ENCODE measurements around the gene LEFTY2. TPM values are rescaled to one million over a fixed set of nuclear protein-coding genes. Genes with fewer than 3 reads are reported as not detected.
"Not testable (repeated sequence)": the region's sequence is repeated elsewhere in the genome, so short reads cannot be mapped to it uniquely, and the experiment has no call there.

The LEFTY2 gene
- total and polyA plus RNA-seq, 9 donors: 2.1 to 6.6 (median 3.9) TPM

DNA sequence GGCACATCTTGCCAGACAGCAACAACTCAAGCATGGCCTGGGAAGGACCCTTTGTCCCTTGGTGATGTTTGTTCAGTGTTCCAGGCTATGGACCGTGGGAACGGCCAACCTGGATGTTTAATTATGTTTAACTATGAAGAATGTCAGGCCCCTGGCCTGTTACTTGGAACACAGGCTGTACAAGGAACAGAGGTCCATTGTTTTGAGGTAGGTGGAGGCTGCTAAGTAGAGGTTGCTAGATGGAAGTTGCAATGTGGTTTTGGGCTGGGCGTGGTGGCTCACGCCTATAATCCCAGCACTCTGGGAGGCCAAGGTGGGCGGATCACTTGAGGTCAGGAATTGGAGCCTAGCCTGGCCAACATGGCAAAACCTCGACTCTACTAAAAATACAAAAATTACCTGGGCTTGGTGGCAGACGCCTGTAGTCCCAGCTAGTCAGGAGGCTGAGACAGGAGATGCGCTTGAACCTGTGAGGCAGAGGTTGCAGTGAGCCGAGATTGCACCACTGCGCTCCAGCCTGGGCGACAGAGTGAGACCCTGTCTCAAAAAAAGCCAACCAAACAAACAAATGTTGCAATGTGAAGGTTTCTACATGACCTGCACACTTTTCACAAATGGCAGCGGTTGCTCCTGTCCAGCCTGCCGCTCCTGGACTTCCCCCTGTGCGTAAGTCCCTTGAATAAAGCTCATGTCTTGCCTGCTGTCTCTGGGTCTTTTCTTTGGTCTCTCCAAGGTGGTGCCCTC, 49.6 kb downstream of the LEFTY2 start:
- no peak overlapping the region for H3K27ac ChIP-seq (ENCODE audit: low read length)
- 84% methylated on average over 13 of the region's 14 CpGs for WGBS (ENCODE audit: insufficient coverage)
- H3K36me3 ChIP-seq (ENCODE audit: control insufficient read depth, insufficient read depth, low read length): no peaks in the 10 kb centered on the region
- H3K9me3 ChIP-seq (replicated peaks; ENCODE audit: control insufficient read depth, low read depth, low read length): no peaks in the 10 kb centered on the region
- peaks cover 21% of the 10 kb centered on the region for H3K4me1 ChIP-seq (ENCODE audit: control insufficient read depth, insufficient read depth, low read length)
- H3K4me3 ChIP-seq (ENCODE audit: low read length): no peak overlapping the region
- DNase-seq: no peak
- no peaks in the 10 kb centered on the region for H3K27me3 ChIP-seq (ENCODE audit: control insufficient read depth, insufficient read depth, low read length)

DNA sequence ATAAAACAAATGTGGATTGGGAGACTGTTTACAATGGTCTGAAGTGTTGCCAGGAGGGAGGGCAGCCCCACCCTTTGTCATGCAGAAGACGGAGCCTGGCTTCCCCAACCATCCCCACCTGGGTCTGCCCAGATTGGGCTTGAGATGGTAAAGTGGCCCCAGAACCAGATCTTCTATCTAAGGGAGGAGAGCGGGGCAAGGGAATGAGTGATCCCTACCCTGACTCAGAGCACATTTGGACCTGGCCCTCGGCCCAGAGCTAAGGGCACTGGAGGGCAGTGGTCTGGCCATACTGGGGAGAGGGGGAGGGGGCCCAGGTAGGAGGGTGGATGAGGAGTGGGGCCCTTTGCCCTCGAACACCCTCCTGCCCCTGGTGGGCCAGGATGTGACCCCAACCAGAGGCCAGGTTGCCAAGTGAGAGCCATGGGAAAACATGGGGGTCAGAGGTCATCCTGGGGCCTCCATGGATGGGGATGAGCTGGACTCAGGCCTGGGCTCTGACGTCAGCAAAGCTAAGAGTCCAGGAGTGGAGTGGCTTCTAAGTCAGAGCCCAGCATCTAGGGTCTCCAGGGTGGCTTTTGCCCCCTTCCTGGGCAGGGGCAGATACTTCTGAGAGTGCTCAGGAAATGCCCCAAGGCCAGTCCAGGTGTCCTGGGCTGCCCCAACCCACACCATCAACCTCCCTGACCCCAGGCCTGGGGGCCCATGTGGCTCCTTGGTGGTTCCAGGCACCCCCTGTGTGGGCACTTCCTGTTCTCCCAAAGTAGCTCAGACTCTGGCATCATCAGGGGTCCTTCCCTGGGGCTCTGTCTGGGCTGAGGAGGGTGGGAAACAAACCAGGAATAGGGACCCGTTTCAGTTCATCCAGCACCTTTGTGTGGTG, 50.4 kb downstream of the LEFTY2 start:
- no peak overlapping the region for H3K27ac ChIP-seq (ENCODE audit: low read length)
- H3K9me3 ChIP-seq (replicated peaks; ENCODE audit: control insufficient read depth, low read depth, low read length): no peaks in the 10 kb centered on the region
- DNase-seq: no peak
- 50% methylated on average over 4 of the region's 6 CpGs for WGBS (ENCODE audit: insufficient coverage)
- peaks cover 21% of the 10 kb centered on the region for H3K4me1 ChIP-seq (ENCODE audit: control insufficient read depth, insufficient read depth, low read length)
- no peaks in the 10 kb centered on the region for H3K27me3 ChIP-seq (ENCODE audit: control insufficient read depth, insufficient read depth, low read length)
- no peaks in the 10 kb centered on the region for H3K36me3 ChIP-seq (ENCODE audit: control insufficient read depth, insufficient read depth, low read length)
- H3K4me3 ChIP-seq (ENCODE audit: low read length): no peak overlapping the region

DNA sequence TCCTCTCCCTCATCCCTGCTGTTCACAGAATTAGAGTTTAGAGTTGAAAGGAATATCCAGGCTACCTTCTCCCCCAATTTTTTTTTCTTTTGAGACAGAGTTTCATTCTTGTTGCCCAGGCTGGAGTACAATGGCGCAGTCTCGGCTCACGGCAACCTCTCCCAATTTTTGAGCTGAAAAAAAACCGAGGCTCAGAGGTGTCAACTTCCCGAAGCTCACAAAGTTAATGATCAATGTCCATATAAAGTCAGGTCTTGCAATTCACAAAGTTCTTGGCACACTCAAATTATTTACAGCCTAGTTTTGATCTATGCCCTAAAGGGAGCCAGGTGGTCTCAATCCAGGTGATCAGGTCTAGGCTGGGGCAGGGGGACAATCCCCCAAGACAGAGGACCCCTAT, 51.3 kb downstream of the LEFTY2 start:
- no peak overlapping the region for H3K27ac ChIP-seq (ENCODE audit: low read length)
- 69% methylated on average over 5 of the region's 5 CpGs for WGBS (ENCODE audit: insufficient coverage)
- H3K4me3 ChIP-seq (ENCODE audit: low read length): no peak overlapping the region
- no peaks in the 10 kb centered on the region for H3K36me3 ChIP-seq (ENCODE audit: control insufficient read depth, insufficient read depth, low read length)
- DNase-seq: no peak
- H3K9me3 ChIP-seq (replicated peaks; ENCODE audit: control insufficient read depth, low read depth, low read length): no peaks in the 10 kb centered on the region
- H3K4me1 ChIP-seq (ENCODE audit: control insufficient read depth, insufficient read depth, low read length): peaks cover 21% of the 10 kb centered on the region
- H3K27me3 ChIP-seq (ENCODE audit: control insufficient read depth, insufficient read depth, low read length): no peaks in the 10 kb centered on the region

DNA sequence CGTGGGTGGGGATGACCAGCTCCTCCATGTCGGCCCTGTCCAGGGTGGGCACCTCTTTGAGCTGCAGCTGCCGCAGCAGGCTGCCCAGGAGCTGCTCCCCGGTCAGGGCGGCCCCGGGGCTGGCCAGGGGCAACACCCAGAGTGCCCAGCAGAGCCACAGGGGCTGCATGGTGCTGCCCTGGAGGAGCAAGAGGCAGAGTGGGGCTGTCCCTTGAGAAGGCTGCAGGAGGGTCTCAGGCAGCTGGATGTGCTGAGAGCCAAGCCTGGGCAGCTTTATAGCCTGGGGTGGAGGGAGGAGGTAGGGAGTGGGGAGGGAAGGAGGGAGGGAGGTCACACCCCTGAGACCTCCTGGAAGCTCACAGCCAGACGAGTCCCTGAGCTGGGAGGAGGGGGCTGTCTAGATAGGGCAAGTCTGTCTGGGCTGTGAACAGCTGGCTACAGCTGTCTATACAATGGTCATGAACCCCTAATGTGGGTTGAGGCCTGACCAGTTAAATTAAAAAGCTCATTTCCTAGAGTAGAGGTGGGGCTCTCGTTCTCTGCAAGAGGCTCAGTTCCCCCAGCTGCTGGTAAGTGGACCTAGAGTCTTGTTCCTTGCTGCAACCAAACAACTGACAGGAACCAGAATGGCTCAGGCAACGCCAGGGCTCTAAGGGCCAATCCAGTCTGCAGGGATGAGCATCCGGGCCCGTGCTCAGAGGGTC, 52.0 kb downstream of the LEFTY2 start, which contains the start of gene LEFTY1:
TSS of gene LEFTY1 (minus strand) at position 249 of the 704 bp plus-strand sequence. CDS start at position 169, 80 bp downstream.
- H3K9me3 ChIP-seq (replicated peaks; ENCODE audit: control insufficient read depth, low read depth, low read length): no peaks in the 10 kb centered on the region
- no peak within 1 kb of the TSS for H3K27ac ChIP-seq (ENCODE audit: low read length)
- H3K36me3 ChIP-seq (ENCODE audit: control insufficient read depth, insufficient read depth, low read length): no peaks in the 10 kb centered on the region
- H3K4me3 ChIP-seq (ENCODE audit: low read length): no peak within 1 kb of the TSS
- no peaks in the 10 kb centered on the region for H3K27me3 ChIP-seq (ENCODE audit: control insufficient read depth, insufficient read depth, low read length)
- H3K4me1 ChIP-seq (ENCODE audit: control insufficient read depth, insufficient read depth, low read length): peaks cover 21% of the 10 kb centered on the region
- WGBS (ENCODE audit: insufficient coverage): 49% methylated on average over 10 of the region's 11 CpGs
- DNase-seq: peak; percentile 64

DNA sequence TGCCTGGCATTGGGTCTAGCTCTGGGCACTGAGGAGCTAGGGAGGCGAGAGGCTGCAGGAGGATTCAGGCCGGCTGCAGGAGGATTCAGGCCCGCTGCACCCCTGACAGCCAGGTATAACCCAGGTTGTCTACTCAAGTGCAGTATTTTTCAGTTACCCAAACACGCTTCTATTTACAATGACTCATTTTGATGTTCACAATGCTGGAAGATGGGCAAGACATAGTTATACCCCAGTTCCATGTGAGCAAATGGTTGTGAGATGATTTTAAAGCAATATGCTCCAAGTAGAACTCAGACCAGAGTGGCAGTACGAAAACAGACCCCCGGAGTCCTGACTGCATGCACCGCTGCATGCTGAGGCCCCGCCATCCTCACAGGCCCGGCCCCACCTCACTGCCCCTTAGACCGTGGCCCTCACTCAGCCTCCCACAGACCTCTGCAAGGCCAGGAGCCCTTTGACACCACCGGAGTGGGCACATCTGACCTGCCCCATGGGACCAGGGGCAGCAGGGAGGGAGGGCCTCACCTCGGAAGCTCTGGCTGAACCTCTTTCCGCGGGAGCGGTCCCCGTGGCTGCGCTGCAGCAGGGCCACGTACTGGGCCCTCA, 52.6 kb downstream of the LEFTY2 start:
- no peaks in the 10 kb centered on the region for H3K36me3 ChIP-seq (ENCODE audit: control insufficient read depth, insufficient read depth, low read length)
- 73% methylated on average over 16 of the region's 18 CpGs for WGBS (ENCODE audit: insufficient coverage)
- H3K27ac ChIP-seq (ENCODE audit: low read length): no peak overlapping the region
- no peaks in the 10 kb centered on the region for H3K9me3 ChIP-seq (replicated peaks; ENCODE audit: control insufficient read depth, low read depth, low read length)
- H3K4me3 ChIP-seq (ENCODE audit: low read length): no peak overlapping the region
- no peaks in the 10 kb centered on the region for H3K27me3 ChIP-seq (ENCODE audit: control insufficient read depth, insufficient read depth, low read length)
- no peak for DNase-seq
- H3K4me1 ChIP-seq (ENCODE audit: control insufficient read depth, insufficient read depth, low read length): peaks cover 21% of the 10 kb centered on the region

DNA sequence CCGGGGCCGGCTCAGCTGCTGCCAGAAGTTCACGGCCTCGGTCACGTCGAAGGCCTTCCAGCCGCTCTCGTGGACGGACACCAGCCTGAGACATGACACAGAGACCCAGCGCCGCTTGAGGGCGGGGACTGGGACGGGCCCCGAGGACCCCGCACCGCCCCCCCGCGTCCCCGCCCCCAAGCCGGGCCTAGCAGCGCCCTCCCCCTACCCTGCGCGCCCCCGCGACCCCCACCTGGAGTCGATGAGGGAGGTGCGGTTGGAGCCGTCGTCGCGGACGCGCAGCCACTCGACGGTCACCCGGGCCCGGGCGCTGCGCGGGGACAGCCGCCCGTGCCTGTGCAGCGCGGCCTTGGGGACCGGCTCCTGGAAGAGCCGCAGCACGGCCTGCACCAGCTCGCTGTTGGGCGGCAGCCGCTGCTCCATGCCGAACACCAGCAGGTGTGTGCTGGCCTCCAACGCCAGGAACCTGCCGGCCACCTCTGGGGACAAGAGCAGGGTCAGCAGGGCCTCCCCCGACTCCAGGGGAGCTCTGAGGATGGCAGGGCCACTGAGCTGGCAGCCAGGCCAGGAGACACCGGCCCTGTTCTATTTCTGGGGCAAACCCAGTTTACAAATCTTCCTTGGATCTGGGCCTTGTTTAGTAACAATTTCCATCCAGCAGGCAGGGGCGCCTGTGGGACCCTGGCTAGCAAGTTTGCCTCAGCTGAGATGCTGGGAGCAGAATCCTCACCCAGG, 53.3 kb downstream of the LEFTY2 start:
- peaks cover 25% of the 10 kb centered on the region for H3K4me1 ChIP-seq (ENCODE audit: control insufficient read depth, insufficient read depth, low read length)
- H3K27ac ChIP-seq (ENCODE audit: low read length); DNase-seq; H3K36me3 ChIP-seq (ENCODE audit: control insufficient read depth, insufficient read depth, low read length); H3K4me3 ChIP-seq (ENCODE audit: low read length); H3K27me3 ChIP-seq (ENCODE audit: control insufficient read depth, insufficient read depth, low read length); H3K9me3 ChIP-seq (replicated peaks; ENCODE audit: control insufficient read depth, low read depth, low read length): not testable (repeated sequence)
- 34% methylated on average over 6 of the region's 56 CpGs for WGBS (ENCODE audit: insufficient coverage)

DNA sequence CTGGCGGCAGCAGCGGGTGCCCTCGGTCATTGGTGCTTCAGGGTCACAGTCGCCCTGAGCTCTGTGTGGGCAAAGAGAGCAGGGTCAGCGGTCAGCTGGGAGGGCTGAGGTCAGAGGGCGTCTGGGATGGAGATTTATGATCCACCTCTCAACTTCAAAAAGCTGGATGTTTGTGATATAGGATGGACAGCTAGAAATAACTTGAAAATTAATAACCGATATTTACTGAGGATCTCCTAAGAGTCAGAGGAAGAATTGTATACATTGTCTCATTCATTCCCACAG, 54.0 kb downstream of the LEFTY2 start:
- Histone ChIP-seq H3K4me3 (ENCODE audit: low read length) (no peak overlapping the region), H3K27me3 (ENCODE audit: control insufficient read depth, insufficient read depth, low read length) (no peaks in the 10 kb centered on the region), H3K4me1 (ENCODE audit: control insufficient read depth, insufficient read depth, low read length) (peaks cover 25% of the 10 kb centered on the region), H3K36me3 (ENCODE audit: control insufficient read depth, insufficient read depth, low read length) (no peaks in the 10 kb centered on the region), H3K9me3 (replicated peaks; ENCODE audit: control insufficient read depth, low read depth, low read length) (no peaks in the 10 kb centered on the region), H3K27ac (ENCODE audit: low read length) (no peak overlapping the region)
- DNase-seq: no peak
- WGBS (ENCODE audit: insufficient coverage): no CpG with 5 or more reads among the region's 7 CpGs

Other genes starting within 250 kb of the LEFTY2 start
- 191 TPM for gene SRP9, start 163.4 kb downstream of the LEFTY2 start, total RNA-seq
- gene SRP9, start 163.4 kb downstream of the LEFTY2 start, polyA plus RNA-seq (ENCODE audit: insufficient read depth in 1 of 8, insufficient read length in 8 of 8, low replicate concordance in 1 of 8): 100 to 1,000 TPM; 169 to 223 (median 189) TPM
- 17.5 TPM for gene EPHX1, start 131.1 kb downstream of the LEFTY2 start, total RNA-seq
- gene EPHX1, start 131.1 kb downstream of the LEFTY2 start, polyA plus RNA-seq (ENCODE audit: insufficient read depth in 1 of 8, insufficient read length in 8 of 8, low replicate concordance in 1 of 8): 10 to 100 TPM; 26.2 to 43.2 (median 39.3) TPM
- gene TMEM63A, start 58.8 kb downstream of the LEFTY2 start, total RNA-seq: 15.6 TPM
- 10 to 100 TPM; 14.3 to 31.9 (median 21.6) TPM for gene TMEM63A, start 58.8 kb downstream of the LEFTY2 start, polyA plus RNA-seq (ENCODE audit: insufficient read depth in 1 of 8, insufficient read length in 8 of 8, low replicate concordance in 1 of 8)
- gene LEFTY1, start 52.1 kb downstream of the LEFTY2 start, total RNA-seq: 0.44 TPM
- under 1 TPM; 0.39 to 0.91 (median 0.62) TPM for gene LEFTY1, start 52.1 kb downstream of the LEFTY2 start, polyA plus RNA-seq (ENCODE audit: insufficient read depth in 1 of 8, insufficient read length in 8 of 8, low replicate concordance in 1 of 8)
- 21.8 TPM for gene PYCR2, start 17.0 kb downstream of the LEFTY2 start, total RNA-seq
- 10 to 100 TPM; 34.2 to 37.0 (median 35.0) TPM for gene PYCR2, start 17.0 kb downstream of the LEFTY2 start, polyA plus RNA-seq (ENCODE audit: insufficient read depth in 1 of 8, insufficient read length in 8 of 8, low replicate concordance in 1 of 8)
- 13.8 TPM for gene SDE2, start 58.1 kb upstream of the LEFTY2 start, total RNA-seq
- 10 to 100 TPM; 10.8 to 16.1 (median 13.7) TPM for gene SDE2, start 58.1 kb upstream of the LEFTY2 start, polyA plus RNA-seq (ENCODE audit: insufficient read depth in 1 of 8, insufficient read length in 8 of 8, low replicate concordance in 1 of 8)
- gene H3-3A, start 121.5 kb upstream of the LEFTY2 start, total RNA-seq: 351 TPM
- 100 to 1,000 TPM; 603 to 754 (median 665) TPM for gene H3-3A, start 121.5 kb upstream of the LEFTY2 start, polyA plus RNA-seq (ENCODE audit: insufficient read depth in 1 of 8, insufficient read length in 8 of 8, low replicate concordance in 1 of 8)
- gene ACBD3, start 245.5 kb upstream of the LEFTY2 start, total RNA-seq: 32.8 TPM
- 10 to 100 TPM; 33.7 to 66.6 (median 58.8) TPM for gene ACBD3, start 245.5 kb upstream of the LEFTY2 start, polyA plus RNA-seq (ENCODE audit: insufficient read depth in 1 of 8, insufficient read length in 8 of 8, low replicate concordance in 1 of 8)